GM18873 (cell line): ENCODE measurements around the gene CTNNA1.

ENCODE experiments used
- ATAC-seq: cut with Tn5 transposase; IDR thresholded peaks from one replicate; pipeline ENCODE4 v1.9.1; 2021; ENCODE audit warnings: mild to moderate bottlenecking, moderate library complexity, moderate number of reproducible peaks; ENCODE audit not compliant: unreplicated experiment, low FRiP score

Gene CTNNA1

GRCh38 chr5:138955671-138956295 lies 202.6 kb downstream of the CTNNA1 start:
- ATAC-seq: no peak

- no peak for ATAC-seq
Measured at GRCh38 chr5:138956801-138957200, 203.6 kb downstream of the CTNNA1 start.

- ATAC-seq: no peak
Measured at GRCh38 chr5:138960145-138960692, 207.0 kb downstream of the CTNNA1 start.

GRCh38 chr5:138961221-138961620 lies 208.0 kb downstream of the CTNNA1 start:
- ATAC-seq: no peak

- ATAC-seq: no peak
Measured at GRCh38 chr5:138961729-138962128, 208.5 kb downstream of the CTNNA1 start.

- no peak for ATAC-seq
Measured at GRCh38 chr5:138962614-138963370, 209.6 kb downstream of the CTNNA1 start.

- ATAC-seq: no peak
Measured at GRCh38 chr5:138963763-138964371, 210.6 kb downstream of the CTNNA1 start.

- ATAC-seq: no peak
Measured at GRCh38 chr5:138964647-138965201, 211.5 kb downstream of the CTNNA1 start.

- no peak for ATAC-seq
Measured at GRCh38 chr5:138965626-138966025, 212.4 kb downstream of the CTNNA1 start.

- no peak for ATAC-seq
Measured at GRCh38 chr5:138966236-138966985, 213.2 kb downstream of the CTNNA1 start.

- no peak for ATAC-seq
Measured at GRCh38 chr5:138967791-138968448, 214.7 kb downstream of the CTNNA1 start.

- ATAC-seq: no peak
Measured at GRCh38 chr5:138968601-138969000, 215.4 kb downstream of the CTNNA1 start.

- ATAC-seq: no peak
Measured at GRCh38 chr5:138969323-138970002, 216.2 kb downstream of the CTNNA1 start.

GRCh38 chr5:138972230-138972629 lies 219.0 kb downstream of the CTNNA1 start:
- no peak for ATAC-seq

- ATAC-seq: no peak
Measured at GRCh38 chr5:138972836-138973235, 219.6 kb downstream of the CTNNA1 start.

GRCh38 chr5:138974227-138975063 lies 221.2 kb downstream of the CTNNA1 start:
- ATAC-seq: no peak

GRCh38 chr5:138975098-138975847 lies 222.0 kb downstream of the CTNNA1 start:
- no peak for ATAC-seq

GRCh38 chr5:138978080-138978479 lies 224.9 kb downstream of the CTNNA1 start:
- ATAC-seq: no peak
